Activated T-helper 1 cell treated with anti-CD3 and anti-CD28 coated beads, Interleukin-12 subunit alpha, Interleukin-12 subunit beta, Interleukin-2, Interleukin-4 antibody, amounts not matched to agents 30 ng/mL and 10 ng/mL and 1 ng/mL, durations not matched to agents 14 hours and 24 hours and 36 hours (primary cell): Measurements from ENCODE around the gene ZNF790. TPM values are rescaled to one million over a fixed set of nuclear protein-coding genes. Genes with fewer than 3 reads are reported as not detected.
A peak's percentile ranks its signal among the peaks of the same experiment; 100 is the strongest.
"Not testable (repeated sequence)": the region's sequence is repeated elsewhere in the genome, so short reads cannot be mapped to it uniquely, and the experiment has no call there.

Source experiments
- DNase-seq: peaks from one replicate; pipeline ENCODE4 v3.0.0; 2021; ENCODE audit warnings: low spot score
- H3K27ac Mint-ChIP-seq: one replicate; pipeline ENCODE4 v1.8.0; 2021; ENCODE audit warnings: mild to moderate bottlenecking, mixed read lengths
- H3K27me3 Mint-ChIP-seq: one replicate; pipeline ENCODE4 v1.8.0; 2022; ENCODE audit warnings: mild to moderate bottlenecking, moderate library complexity, mixed read lengths; ENCODE audit not compliant: insufficient read depth
- H3K36me3 Mint-ChIP-seq: one replicate; pipeline ENCODE4 v1.8.0; 2021; ENCODE audit warnings: low read depth, mixed read lengths
- H3K4me1 Mint-ChIP-seq: one replicate; pipeline ENCODE4 v1.8.0; 2021; ENCODE audit warnings: low read depth, mixed read lengths
- H3K4me3 Mint-ChIP-seq: one replicate; pipeline ENCODE4 v1.8.0; 2021; ENCODE audit warnings: mild to moderate bottlenecking, moderate library complexity, mixed read lengths
- H3K9me3 Mint-ChIP-seq: one replicate; pipeline ENCODE4 v1.8.0; 2021; ENCODE audit warnings: mixed read lengths
- intact Hi-C: fragments of 100-400 bp; cut with micrococcal nuclease; formaldehyde crosslinking; loops from one replicate; pipeline ENCODE4 v1.15.1; 2024
- total RNA-seq: library from RNA; stranded (reverse); gene quantifications from 2 replicates; pipeline ENCODE4 v1.2.3, GENCODE V29; 2022

Gene ZNF790
- total RNA-seq, 1 donor from 2014 or later: 4.5 TPM

DNA sequence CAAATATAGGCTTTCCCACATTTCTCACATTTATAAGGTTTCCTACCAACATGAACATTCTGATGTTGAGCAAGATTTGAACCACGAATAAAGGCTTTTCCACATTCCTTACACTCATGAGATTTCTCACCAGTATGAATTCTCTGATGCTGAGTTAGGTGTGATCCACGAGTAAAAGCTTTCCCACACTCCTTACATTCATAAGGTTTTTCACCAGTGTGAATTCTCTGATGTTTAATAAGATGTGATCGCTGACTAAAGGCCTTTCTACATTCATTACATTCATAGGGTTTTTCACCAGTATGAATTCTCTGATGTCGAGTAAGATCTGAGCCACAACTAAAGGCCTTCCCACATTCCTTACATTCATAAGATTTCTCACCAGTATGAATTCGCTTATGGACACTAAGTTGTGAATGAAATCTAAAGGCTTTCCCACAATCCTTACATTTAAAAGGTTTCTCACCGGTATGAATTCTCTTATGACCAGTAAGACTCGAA lies 19.0 kb downstream of the ZNF790 start:
- H3K9me3 Mint-ChIP-seq: peaks cover 65% of the 10 kb centered on the region
- H3K36me3 Mint-ChIP-seq: peaks cover 39% of the 10 kb centered on the region
- H3K4me3 Mint-ChIP-seq: no peak overlapping the region
- no peaks in the 10 kb centered on the region for H3K27me3 Mint-ChIP-seq
- no peaks in the 10 kb centered on the region for H3K4me1 Mint-ChIP-seq
- H3K27ac Mint-ChIP-seq: no peak overlapping the region
- no peak for DNase-seq
- intact Hi-C loops: no loop called here

- Mint-ChIP-seq H3K36me3 (peaks cover 2% of the 10 kb centered on the region), H3K27me3 (no peaks in the 10 kb centered on the region), H3K4me1 (no peaks in the 10 kb centered on the region), H3K9me3 (peaks cover 67% of the 10 kb centered on the region), H3K4me3 (no peak overlapping the region), H3K27ac (no peak overlapping the region)
- intact Hi-C loops: no loop called here
- no peak for DNase-seq
These were observed 31.2 kb downstream of the ZNF790 start for GRCh38 chr19:36807029-36807428.

- Mint-ChIP-seq H3K4me1 (no peaks in the 10 kb centered on the region), H3K9me3 (peaks cover 59% of the 10 kb centered on the region)
These were observed 32.8 kb downstream of the ZNF790 start for GRCh38 chr19:36805364-36805763.

DNA sequence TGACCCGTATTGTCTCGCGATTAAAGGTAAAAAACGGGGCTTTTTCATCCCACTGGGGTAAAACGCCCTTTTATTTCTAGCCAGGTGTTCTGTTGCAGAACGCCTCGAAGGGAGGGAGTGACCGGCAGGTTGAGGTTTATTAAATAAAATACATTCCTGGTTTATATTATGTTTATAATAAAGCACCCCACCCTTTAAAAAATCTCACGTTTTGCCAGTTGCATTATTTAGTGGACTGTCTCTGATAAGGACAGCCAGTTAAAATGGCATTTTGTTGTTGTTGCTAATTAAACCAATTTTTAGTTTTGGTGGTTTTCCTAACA lies 40.4 kb downstream of the ZNF790 start:
- H3K4me3 Mint-ChIP-seq: peak overlapping the region; percentile 85
- no peaks in the 10 kb centered on the region for H3K27me3 Mint-ChIP-seq
- H3K27ac Mint-ChIP-seq: peak overlapping the region; percentile 89
- intact Hi-C loops: loop anchor here (1.0 to 5.0 kb wide), 4 partner anchors 24 to 119 kb away; partner anchors contain the start of genes ZNF568, ZNF790 and ZNF829
- DNase-seq: no peak
- H3K36me3 Mint-ChIP-seq: no peaks in the 10 kb centered on the region
- no peaks in the 10 kb centered on the region for H3K4me1 Mint-ChIP-seq
- peaks cover 60% of the 10 kb centered on the region for H3K9me3 Mint-ChIP-seq

More at GRCh38 chr19:36805364-36805763, 32.8 kb downstream of the ZNF790 start:
- Mint-ChIP-seq H3K36me3 (peaks cover 2% of the 10 kb centered on the region), H3K27me3 (no peaks in the 10 kb centered on the region), H3K27ac (no peak overlapping the region), H3K4me3 (no peak overlapping the region)
- DNase-seq: no peak
- intact Hi-C loops: no loop called here

- Mint-ChIP-seq H3K9me3 (peaks cover 66% of the 10 kb centered on the region), H3K4me1 (no peaks in the 10 kb centered on the region), H3K4me3 (peak overlapping the region; percentile 85), H3K27ac (no peak overlapping the region), H3K36me3 (no peaks in the 10 kb centered on the region), H3K27me3 (no peaks in the 10 kb centered on the region)
- no peak for DNase-seq
- intact Hi-C loops: loop anchor here (5.0 kb wide), 1 partner anchor 41 kb away; the partner anchor contains the start of gene ZNF790
These were observed 41.5 kb downstream of the ZNF790 start for GRCh38 chr19:36796714-36796992.

GRCh38 chr19:36791420-36792141 lies 46.6 kb downstream of the ZNF790 start:
- H3K27me3 Mint-ChIP-seq, H3K36me3 Mint-ChIP-seq, H3K27ac Mint-ChIP-seq, H3K4me3 Mint-ChIP-seq, intact Hi-C loops, DNase-seq, H3K4me1 Mint-ChIP-seq: not testable (repeated sequence)
- peaks cover 55% of the 10 kb centered on the region for H3K9me3 Mint-ChIP-seq

- no peak for DNase-seq
- no peak overlapping the region for H3K4me3 Mint-ChIP-seq
- H3K36me3 Mint-ChIP-seq: peaks cover 16% of the 10 kb centered on the region
- H3K4me1 Mint-ChIP-seq: peaks cover 18% of the 10 kb centered on the region
- no peak overlapping the region for H3K27ac Mint-ChIP-seq
- H3K9me3 Mint-ChIP-seq: peaks cover 48% of the 10 kb centered on the region
- H3K27me3 Mint-ChIP-seq: no peaks in the 10 kb centered on the region
- intact Hi-C loops: loop anchor here (10.0 kb wide), 2 partner anchors 539 to 561 kb away; partner anchors contain the start of genes ZNF146 and ZNF565
These were observed 62.4 kb downstream of the ZNF790 start for GRCh38 chr19:36775768-36776167.

GRCh38 chr19:36773223-36773579 lies 65.0 kb downstream of the ZNF790 start:
- Mint-ChIP-seq H3K36me3 (peaks cover 18% of the 10 kb centered on the region), H3K4me1 (peaks cover 18% of the 10 kb centered on the region), H3K4me3 (peak overlapping the region; percentile 98), H3K27ac (peak overlapping the region; percentile 93), H3K27me3 (no peaks in the 10 kb centered on the region), H3K9me3 (peaks cover 45% of the 10 kb centered on the region)
- intact Hi-C loops: loop anchor here (1.0 to 10.0 kb wide), 12 partner anchors 24 to 1004 kb away; partner anchors contain the start of genes ZFP14, ZFP82, ZNF146 and ZNF383
- DNase-seq: no peak

GRCh38 chr19:36772311-36773222 lies 65.6 kb downstream of the ZNF790 start, which contains the start of gene ZNF850:
Gene ZNF850 (minus strand): TSS chr19:36772807. CDS start chr19:36762606, 10,201 bp downstream.
- peaks cover 18% of the 10 kb centered on the region for H3K4me1 Mint-ChIP-seq
- peaks cover 16% of the 10 kb centered on the region for H3K36me3 Mint-ChIP-seq
- H3K9me3 Mint-ChIP-seq: peaks cover 42% of the 10 kb centered on the region
- H3K27ac Mint-ChIP-seq: peak within 1 kb of the TSS; percentile 93
- no peaks in the 10 kb centered on the region for H3K27me3 Mint-ChIP-seq
- peak within 1 kb of the TSS; percentile 98 for H3K4me3 Mint-ChIP-seq
- peak; percentile 88 for DNase-seq
- intact Hi-C loops: loop anchor here (1.0 to 10.0 kb wide), 20 partner anchors 25 to 1005 kb away; partner anchors contain the start of genes ZFP14, ZFP82, ZNF146 and ZNF260

GRCh38 chr19:36771261-36772231 lies 66.6 kb downstream of the ZNF790 start:
- peaks cover 18% of the 10 kb centered on the region for H3K36me3 Mint-ChIP-seq
- H3K27me3 Mint-ChIP-seq: no peaks in the 10 kb centered on the region
- peaks cover 18% of the 10 kb centered on the region for H3K4me1 Mint-ChIP-seq
- intact Hi-C loops: loop anchor here (1.0 to 10.0 kb wide), 16 partner anchors 79 to 1006 kb away; partner anchors contain the start of genes ZFP14, ZFP82, ZNF146 and ZNF260
- H3K27ac Mint-ChIP-seq: peak overlapping the region; percentile 93
- DNase-seq: peak; percentile 11
- peaks cover 41% of the 10 kb centered on the region for H3K9me3 Mint-ChIP-seq
- H3K4me3 Mint-ChIP-seq: peak overlapping the region; percentile 98
